Neuronal stem cell (in vitro differentiated cells): ENCODE data around the gene IGF1R.

Experiments
- DNase-seq: peaks from one replicate; pipeline ENCODE4 v3.0.0-alpha.2; 2013; ENCODE audit warnings: low spot score
- H2AFZ ChIP-seq: one replicate; pipeline ENCODE4 v1.6.1; 2013; ENCODE audit warnings: mild to moderate bottlenecking, low read length, inconsistent platforms
- H2AK5ac ChIP-seq: 2 replicates; pipeline ENCODE4 v1.6.1; 2013; ENCODE audit warnings: low read depth, mild to moderate bottlenecking, inconsistent platforms, low read length, moderate library complexity, mixed read lengths
- H2BK120ac ChIP-seq: 2 replicates; pipeline ENCODE4 v1.6.1; 2013; ENCODE audit warnings: low read depth, mild to moderate bottlenecking, inconsistent platforms, low read length, moderate library complexity, mixed read lengths
- H2BK12ac ChIP-seq: one replicate; pipeline ENCODE4 v1.6.1; 2013; ENCODE audit warnings: low read length, inconsistent platforms
- H2BK15ac ChIP-seq: 2 replicates; pipeline ENCODE4 v1.6.1; 2013; ENCODE audit warnings: mild to moderate bottlenecking, low read length, inconsistent platforms, mixed read lengths
- H2BK5ac ChIP-seq: one replicate; pipeline ENCODE4 v1.6.1; 2013; ENCODE audit warnings: inconsistent platforms, mild to moderate bottlenecking, low read length, moderate library complexity
- H3K14ac ChIP-seq: one replicate; pipeline ENCODE4 v1.6.1; 2013; ENCODE audit warnings: low read length, inconsistent platforms
- H3K18ac ChIP-seq: 2 replicates; pipeline ENCODE4 v1.6.1; 2013; ENCODE audit warnings: low read length, inconsistent platforms
- H3K23ac ChIP-seq: 2 replicates; pipeline ENCODE4 v1.6.1; 2013; ENCODE audit warnings: low read depth, mild to moderate bottlenecking, mixed read lengths, low read length, inconsistent platforms; ENCODE audit not compliant: poor library complexity
- H3K27ac ChIP-seq: replicated peaks from 3 replicates; pipeline ENCODE4 v1.5.1; 2013; ENCODE audit warnings: low read length, inconsistent platforms
- H3K27me3 ChIP-seq, 3 experiments: 2 replicates each; pipeline ENCODE4 v1.6.1; 2013; ENCODE audit warnings: low read length in 3 of 3, mild to moderate bottlenecking in 2 of 3, inconsistent platforms in 1 of 3, low read depth in 1 of 3, mixed read lengths in 1 of 3, moderate library complexity in 1 of 3; ENCODE audit not compliant: control insufficient read depth in 3 of 3, insufficient read depth in 3 of 3
- H3K36me3 ChIP-seq, 2 donors: replicated peaks in 1 of 2; 2 replicates each; pipeline ENCODE4 v1.6.1; 2013; ENCODE audit warnings: low read length in 2 of 2; ENCODE audit not compliant: control insufficient read depth in 2 of 2, insufficient read depth in 2 of 2
- H3K4ac ChIP-seq: 2 replicates; pipeline ENCODE4 v1.6.1; 2013; ENCODE audit warnings: inconsistent platforms, mild to moderate bottlenecking, low read length, moderate library complexity
- H3K4me1 ChIP-seq, 2 donors: 1 replicate in 1 of 2; 2 replicates in 1 of 2; pipeline ENCODE4 v1.6.1; 2013; ENCODE audit warnings: low read length in 2 of 2, low read depth in 1 of 2; ENCODE audit not compliant: control insufficient read depth in 2 of 2, insufficient read depth in 1 of 2
- H3K4me2 ChIP-seq: one replicate; pipeline ENCODE4 v1.6.1; 2013; ENCODE audit warnings: mild to moderate bottlenecking, low read length, inconsistent platforms; ENCODE audit not compliant: insufficient read depth, poor library complexity, severe bottlenecking
- H3K4me3 ChIP-seq, 2 donors: 2 replicates each; pipeline ENCODE4 v1.5.1; 2013; ENCODE audit warnings: low read length in 2 of 2, mild to moderate bottlenecking in 2 of 2, inconsistent platforms in 1 of 2, moderate library complexity in 1 of 2
- H3K79me1 ChIP-seq: one replicate; pipeline ENCODE4 v1.6.1; 2013; ENCODE audit warnings: low read depth, mild to moderate bottlenecking, inconsistent platforms, low read length, moderate library complexity
- H3K9ac ChIP-seq: one replicate; pipeline ENCODE4 v1.6.1; 2013; ENCODE audit warnings: mild to moderate bottlenecking, low read depth, low read length, inconsistent platforms; ENCODE audit not compliant: poor library complexity
- H3K9me3 ChIP-seq, 2 donors: replicated peaks in 1 of 2; 2 replicates each; pipeline versions ENCODE3 to v1.6.1; 2013; ENCODE audit warnings: low read length in 2 of 2, mild to moderate bottlenecking in 2 of 2, inconsistent platforms in 1 of 2, low read depth in 1 of 2, mixed read lengths in 1 of 2, moderate library complexity in 1 of 2; ENCODE audit not compliant: control insufficient read depth in 2 of 2, insufficient read depth in 1 of 2
- H4K8ac ChIP-seq: one replicate; pipeline ENCODE4 v1.6.1; 2013; ENCODE audit warnings: low read depth, mild to moderate bottlenecking, inconsistent platforms, low read length, moderate library complexity
- H4K91ac ChIP-seq: one replicate; pipeline ENCODE4 v1.6.1; 2013; ENCODE audit warnings: low read length, low read depth, mild to moderate bottlenecking, inconsistent platforms; ENCODE audit not compliant: poor library complexity
- WGBS, 2 donors: extraction: QIAGEN DNeasy Blood & Tissue Kit; methylation state at CpG; one replicate each; pipeline ENCODE4 v1.1.7; 2013; ENCODE audit warnings: missing lambda C conversion rate in 2 of 2, mixed read lengths in 1 of 2; ENCODE audit not compliant: insufficient read length in 2 of 2, insufficient replicate concordance in 1 of 2; ENCODE audit errors: extremely low coverage in 2 of 2; 5-methylcytosine and 5-hydroxymethylcytosine counted together

IGF1R gene

DNA sequence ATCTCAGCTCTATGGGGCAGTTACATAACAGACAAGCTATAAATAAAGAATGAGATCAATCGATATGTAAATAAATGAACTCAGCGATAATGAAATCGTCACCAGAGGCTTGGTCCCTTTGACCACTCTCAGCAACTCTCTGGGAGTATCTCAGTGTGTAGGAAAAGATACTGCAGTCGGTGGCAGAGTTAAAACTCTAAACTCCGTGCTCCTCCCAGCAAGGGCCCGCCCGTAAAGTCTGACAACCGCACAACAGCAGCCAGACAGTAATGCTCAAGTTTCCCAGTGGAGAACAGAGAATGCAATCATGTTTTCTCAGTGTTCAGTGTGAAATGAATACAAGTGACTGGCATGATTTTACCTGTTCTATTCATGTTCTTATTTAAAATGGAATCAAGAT is 28.3 kb upstream of the IGF1R start:
- H2BK12ac ChIP-seq = no peak overlapping the region
- no peak overlapping the region for H2BK15ac ChIP-seq
- H3K4me3 ChIP-seq = no peak overlapping the region
- peak overlapping the region; percentile 74 for H2AFZ ChIP-seq
- H3K27me3 ChIP-seq = no peaks in the 10 kb centered on the region
- H3K9me3 ChIP-seq = no peaks in the 10 kb centered on the region
- WGBS, 2 donors = no CpG with 5 or more reads among the region's 8 CpGs
- H2AK5ac ChIP-seq = no peak overlapping the region
- H2BK5ac ChIP-seq = no peak overlapping the region
- no peak overlapping the region for H4K91ac ChIP-seq
- H3K18ac ChIP-seq = no peak overlapping the region
- no peak for DNase-seq
- H3K4me1 ChIP-seq = peaks cover 2 to 6% of the 10 kb centered on the region in 2 donors
- H3K4me2 ChIP-seq = no peak overlapping the region
- no peaks in the 10 kb centered on the region for H3K36me3 ChIP-seq
- no peak overlapping the region for H3K9ac ChIP-seq
- no peak overlapping the region for H4K8ac ChIP-seq
- H3K4ac ChIP-seq = no peak overlapping the region
- no peak overlapping the region for H3K14ac ChIP-seq
- H3K23ac ChIP-seq = no peak overlapping the region
- no peak overlapping the region for H3K27ac ChIP-seq
- H3K79me1 ChIP-seq = no peaks in the 10 kb centered on the region
- H2BK120ac ChIP-seq = no peak overlapping the region

DNA sequence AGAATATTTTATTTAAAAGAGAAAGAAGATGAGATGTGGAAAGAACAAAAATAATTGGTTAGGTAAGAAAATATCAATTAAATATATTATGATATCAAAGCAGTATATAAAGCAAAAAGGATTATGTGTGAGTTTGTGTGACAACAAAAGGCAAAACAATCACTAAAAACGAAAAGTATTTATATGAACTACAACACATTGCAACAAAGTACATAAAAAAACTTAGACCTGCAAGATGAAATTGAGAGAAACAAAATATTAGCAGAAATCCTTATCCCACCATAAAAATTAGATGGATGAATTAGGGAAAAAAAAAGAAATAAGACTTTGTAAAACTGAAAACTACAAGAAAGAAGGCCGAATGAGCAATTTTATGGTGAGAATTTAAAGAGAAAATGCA is 27.3 kb upstream of the IGF1R start:
- no peak overlapping the region for H4K91ac ChIP-seq
- H2AFZ ChIP-seq = no peak overlapping the region
- H3K9me3 ChIP-seq = no peaks in the 10 kb centered on the region
- no peak overlapping the region for H3K27ac ChIP-seq
- H2BK5ac ChIP-seq = no peak overlapping the region
- peaks cover 2 to 6% of the 10 kb centered on the region in 2 donors for H3K4me1 ChIP-seq
- H2BK120ac ChIP-seq = no peak overlapping the region
- no peak for DNase-seq
- H3K36me3 ChIP-seq = no peaks in the 10 kb centered on the region
- H3K23ac ChIP-seq = no peak overlapping the region
- H3K4me2 ChIP-seq = no peak overlapping the region
- no peaks in the 10 kb centered on the region for H3K79me1 ChIP-seq
- WGBS, 2 donors = no CpG with 5 or more reads among the region's 2 CpGs
- H3K4ac ChIP-seq = no peak overlapping the region
- no peak overlapping the region for H3K9ac ChIP-seq
- H3K18ac ChIP-seq = no peak overlapping the region
- H2AK5ac ChIP-seq = no peak overlapping the region
- no peak overlapping the region for H2BK12ac ChIP-seq
- H3K27me3 ChIP-seq = no peaks in the 10 kb centered on the region
- no peak overlapping the region for H2BK15ac ChIP-seq
- H3K14ac ChIP-seq = no peak overlapping the region
- no peak overlapping the region for H3K4me3 ChIP-seq
- no peak overlapping the region for H4K8ac ChIP-seq

DNA sequence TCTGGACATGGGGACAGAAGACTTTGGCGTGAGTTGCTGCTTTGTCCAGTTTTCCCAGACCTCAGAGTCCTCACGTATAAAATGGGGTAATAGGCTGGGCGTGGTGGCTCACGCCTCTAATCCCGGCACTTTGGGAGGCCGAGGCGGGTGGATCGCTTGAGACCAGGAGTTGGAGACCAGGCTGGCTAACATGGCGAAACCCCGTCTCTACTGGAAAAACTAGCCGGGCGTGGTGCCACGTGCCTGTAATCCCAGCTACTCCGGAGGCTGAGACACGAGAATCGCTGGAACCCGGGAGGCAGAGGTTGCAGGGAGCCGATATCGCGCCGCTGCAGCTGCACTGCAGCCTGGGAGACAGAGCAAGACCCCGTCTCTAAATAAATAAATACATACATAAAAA is 22.7 kb upstream of the IGF1R start:
- Histone ChIP-seq H2BK12ac (no peak overlapping the region), H2BK120ac (no peak overlapping the region), H2AFZ (no peak overlapping the region), H3K23ac (no peak overlapping the region), H3K4me3 (no peak overlapping the region), H2BK5ac (no peak overlapping the region), H3K79me1 (no peaks in the 10 kb centered on the region), H4K91ac (no peak overlapping the region), H3K27ac (no peak overlapping the region), H3K9me3 (no peaks in the 10 kb centered on the region), H3K36me3 (no peaks in the 10 kb centered on the region), H4K8ac (no peak overlapping the region), H3K27me3 (no peaks in the 10 kb centered on the region), H3K4ac (no peak overlapping the region), H3K9ac (no peak overlapping the region), H3K18ac (no peak overlapping the region), H3K14ac (no peak overlapping the region), H3K4me2 (no peak overlapping the region), H2BK15ac (no peak overlapping the region), H2AK5ac (no peak overlapping the region), H3K4me1 (no peaks in the 10 kb centered on the region)
- no peak for DNase-seq
- no CpG with 5 or more reads among the region's 22 CpGs for WGBS, 2 donors

DNA sequence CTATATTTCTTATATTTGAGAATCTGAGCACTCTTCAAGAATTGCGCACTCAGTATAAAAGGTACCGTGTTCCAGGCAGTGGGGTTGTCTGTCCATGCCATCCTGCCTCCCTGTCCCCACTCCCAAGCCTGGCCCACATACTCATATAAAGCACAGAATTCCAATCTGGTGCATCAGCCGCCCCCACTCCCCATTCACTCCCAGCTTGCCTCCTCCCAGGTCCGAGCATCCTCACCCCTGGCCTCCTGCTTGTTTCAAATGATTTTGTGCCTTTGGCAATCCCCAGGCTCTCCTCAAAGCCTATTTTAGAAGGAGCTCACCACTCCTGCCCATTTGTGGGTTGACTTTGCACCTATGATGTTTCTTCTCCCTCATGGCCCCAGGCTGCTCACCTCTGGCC is 22.2 kb upstream of the IGF1R start:
- no CpG with 5 or more reads among the region's 4 CpGs for WGBS, 2 donors
- H3K27me3 ChIP-seq = no peaks in the 10 kb centered on the region

More for the DNA sequence above, 22.2 kb upstream of the IGF1R start:
- Histone ChIP-seq H2AK5ac (no peak overlapping the region), H3K23ac (no peak overlapping the region), H3K9ac (no peak overlapping the region), H3K4me1 (no peaks in the 10 kb centered on the region), H2BK12ac (no peak overlapping the region), H4K91ac (no peak overlapping the region), H3K18ac (no peak overlapping the region), H3K79me1 (no peaks in the 10 kb centered on the region), H3K4me3 (no peak overlapping the region), H2BK15ac (no peak overlapping the region), H3K27ac (no peak overlapping the region), H3K36me3 (no peaks in the 10 kb centered on the region), H2BK120ac (no peak overlapping the region), H2AFZ (no peak overlapping the region), H2BK5ac (no peak overlapping the region), H3K9me3 (no peaks in the 10 kb centered on the region), H4K8ac (no peak overlapping the region), H3K4me2 (no peak overlapping the region), H3K14ac (no peak overlapping the region), H3K4ac (no peak overlapping the region)
- no peak for DNase-seq
